DOHH2 (cell line): ENCODE results near the gene UBL4A.

Experiments used
- EZH2phosphoT487 ChIP-seq: fragments of 200-600 bp; sonication (generic); IDR thresholded peaks from 2 replicates; pipeline ENCODE4 v1.6.1; 2017; ENCODE audit warnings: borderline replicate concordance, mild to moderate bottlenecking, antibody characterized with exemption, low read length, moderate library complexity, mixed read lengths
- TF ChIP-seq, protein P1 (sequence below): fragments of 200-600 bp; sonication (generic); IDR thresholded peaks from one replicate; pipeline ENCODE4 v1.5.1; 2014; ENCODE audit warnings: antibody characterized with exemption, mild to moderate bottlenecking, low read depth, low read length; ENCODE audit not compliant: poor library complexity, severe bottlenecking

DNA sequence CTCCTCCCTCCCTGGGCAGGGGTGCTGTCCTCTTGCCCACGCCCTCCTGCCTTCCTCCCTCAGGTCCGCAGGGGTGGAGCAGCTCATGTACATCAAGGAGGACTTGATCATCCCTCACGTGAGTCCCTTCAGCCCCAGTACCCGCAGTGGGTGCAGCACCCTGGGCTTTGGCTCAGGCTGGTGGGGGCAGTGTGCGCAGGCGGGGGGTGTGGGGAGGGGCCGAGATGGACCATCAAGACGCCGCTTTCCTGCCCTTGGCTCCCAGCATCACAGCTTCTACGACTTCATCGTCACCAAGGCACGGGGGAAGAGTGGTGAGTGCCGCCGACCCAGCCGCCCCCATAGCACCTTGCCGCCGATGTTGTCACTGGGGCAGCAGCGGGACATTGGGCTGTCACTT lies 36.8 kb downstream of the UBL4A start:
- TF ChIP-seq EZH2phosphoT487 = no peak
- TF ChIP-seq, protein P1, sequence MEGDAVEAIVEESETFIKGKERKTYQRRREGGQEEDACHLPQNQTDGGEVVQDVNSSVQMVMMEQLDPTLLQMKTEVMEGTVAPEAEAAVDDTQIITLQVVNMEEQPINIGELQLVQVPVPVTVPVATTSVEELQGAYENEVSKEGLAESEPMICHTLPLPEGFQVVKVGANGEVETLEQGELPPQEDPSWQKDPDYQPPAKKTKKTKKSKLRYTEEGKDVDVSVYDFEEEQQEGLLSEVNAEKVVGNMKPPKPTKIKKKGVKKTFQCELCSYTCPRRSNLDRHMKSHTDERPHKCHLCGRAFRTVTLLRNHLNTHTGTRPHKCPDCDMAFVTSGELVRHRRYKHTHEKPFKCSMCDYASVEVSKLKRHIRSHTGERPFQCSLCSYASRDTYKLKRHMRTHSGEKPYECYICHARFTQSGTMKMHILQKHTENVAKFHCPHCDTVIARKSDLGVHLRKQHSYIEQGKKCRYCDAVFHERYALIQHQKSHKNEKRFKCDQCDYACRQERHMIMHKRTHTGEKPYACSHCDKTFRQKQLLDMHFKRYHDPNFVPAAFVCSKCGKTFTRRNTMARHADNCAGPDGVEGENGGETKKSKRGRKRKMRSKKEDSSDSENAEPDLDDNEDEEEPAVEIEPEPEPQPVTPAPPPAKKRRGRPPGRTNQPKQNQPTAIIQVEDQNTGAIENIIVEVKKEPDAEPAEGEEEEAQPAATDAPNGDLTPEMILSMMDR = no peak
